K562 (cell line): Measurements from ENCODE around the gene STRA8. TPM values are rescaled to one million over a fixed set of nuclear protein-coding genes. Genes with fewer than 3 reads are reported as not detected.

Experiments used
- CBX3 ChIP-seq, 2 experiments: IDR thresholded peaks; 1 replicate in 1 of 2; 2 replicates in 1 of 2; pipeline ENCODE4 v1.6.1; 2012; ENCODE audit warnings: inconsistent platforms in 2 of 2, low read length in 2 of 2, borderline replicate concordance in 1 of 2, control low read depth in 1 of 2
- CHAMP1 ChIP-seq: fragments of 450-650 bp; IDR thresholded peaks from 2 replicates; pipeline ENCODE4 v1.6.1; 2016; ENCODE audit warnings: mild to moderate bottlenecking
- CREB1 ChIP-seq, 2 experiments: sonication (generic) in 1 of 2; formaldehyde crosslinking in 1 of 2; IDR thresholded peaks; 2 replicates each; pipeline versions ENCODE4 v1.6.1 to v1.8.0; 2012 to 2022; ENCODE audit warnings: inconsistent platforms in 1 of 2, mild to moderate bottlenecking in 1 of 2, missing genetic modification reagents in 1 of 2, moderate library complexity in 1 of 2
- CTCFL ChIP-seq: IDR thresholded peaks from 2 replicates; pipeline ENCODE4 v1.6.1; 2011; ENCODE audit warnings: borderline replicate concordance, low read depth, mild to moderate bottlenecking, moderate library complexity, low read length; ENCODE audit not compliant: insufficient read depth, poor library complexity, severe bottlenecking
- DIDO1 ChIP-seq: fragments of 450-650 bp; IDR thresholded peaks from 2 replicates; pipeline ENCODE4 v1.6.1; 2016; ENCODE audit warnings: low read depth, missing biosample characterization, missing genetic modification characterization
- E2F6 ChIP-seq, 2 experiments: IDR thresholded peaks; 2 replicates each; pipeline ENCODE4 v1.6.1; 2011; ENCODE audit warnings: borderline replicate concordance in 1 of 2, control low read depth in 1 of 2, low read depth in 1 of 2, low read length in 1 of 2, mild to moderate bottlenecking in 1 of 2, mixed read lengths in 1 of 2, moderate library complexity in 1 of 2; ENCODE audit not compliant: insufficient read depth in 1 of 2, insufficient read length in 1 of 2, poor library complexity in 1 of 2, severe bottlenecking in 1 of 2; ENCODE audit errors: extremely low read depth in 1 of 2
- E2F8 ChIP-seq: fragments of 450-650 bp; IDR thresholded peaks from 2 replicates; pipeline ENCODE4 v1.7.1; 2018; ENCODE audit warnings: mild to moderate bottlenecking, low read depth; ENCODE audit not compliant: partially characterized antibody
- ESRRA ChIP-seq: fragments of 450-650 bp; IDR thresholded peaks from 2 replicates; pipeline ENCODE4 v1.6.1; 2014; ENCODE audit warnings: low read depth, mild to moderate bottlenecking, moderate library complexity, borderline replicate concordance
- HMG20A ChIP-seq: fragments of 450-650 bp; formaldehyde crosslinking; conservative IDR thresholded peaks from 2 replicates; pipeline ENCODE4 v1.4.0; 2020; ENCODE audit warnings: mild to moderate bottlenecking, mixed read lengths
- KLF1 ChIP-seq: fragments of 450-650 bp; IDR thresholded peaks from 2 replicates; pipeline ENCODE4 v1.6.1; 2016; ENCODE audit warnings: missing genetic modification characterization, missing compliant biosample characterization
- KLF6 ChIP-seq: fragments of 250-450 bp; sonication (Bioruptor Pico); IDR thresholded peaks from 2 replicates; pipeline ENCODE4 v1.4.0; 2020; ENCODE audit warnings: mild to moderate bottlenecking, moderate library complexity, borderline replicate concordance
- MYC ChIP-seq, 2 experiments: fragments of 250-450 bp in 1 of 2; sonication (Bioruptor Pico) in 1 of 2; IDR thresholded peaks; 2 replicates each; pipeline versions ENCODE4 v1.5.1 to v1.6.1; 2012 to 2021; ENCODE audit warnings: low read depth in 2 of 2, borderline replicate concordance in 1 of 2, improper control_type of control experiment in 1 of 2, low read length in 1 of 2, mild to moderate bottlenecking in 1 of 2, moderate library complexity in 1 of 2
- RAD21 ChIP-seq, 2 experiments: fragments of 250-450 bp in 1 of 2; fragments of 450-650 bp in 1 of 2; sonication (Bioruptor Pico) in 1 of 2; formaldehyde crosslinking in 1 of 2; IDR thresholded peaks in 1 of 2; conservative IDR thresholded peaks in 1 of 2; 2 replicates each; pipeline versions ENCODE4 v1.4.0 to v1.8.0; 2020 to 2022; ENCODE audit warnings: mild to moderate bottlenecking in 2 of 2, moderate library complexity in 1 of 2
- YY1 ChIP-seq, 3 experiments: IDR thresholded peaks; 2 replicates each; pipeline ENCODE4 v1.6.1; 2011; ENCODE audit warnings: low read length in 2 of 3, mild to moderate bottlenecking in 2 of 3, moderate library complexity in 2 of 3, borderline replicate concordance in 1 of 3, control low read depth in 1 of 3, low read depth in 1 of 3; ENCODE audit not compliant: insufficient read depth in 3 of 3, insufficient replicate concordance in 2 of 3, control insufficient read depth in 1 of 3, insufficient read length in 1 of 3; ENCODE audit errors: extremely low read depth in 1 of 3
- ZBTB7A ChIP-seq: IDR thresholded peaks from 2 replicates; pipeline ENCODE4 v1.6.1; 2011; ENCODE audit warnings: low read depth, mild to moderate bottlenecking, low read length, moderate library complexity, borderline replicate concordance; ENCODE audit not compliant: control insufficient read depth
- polyA plus RNA-seq, 8 experiments: library from polyadenylated mRNA; depleted of rRNA in 4 of 8; stranded (reverse) in 5 of 8; unstranded in 3 of 8; fragments of >200 nt; fragmentation: Nextera tagmentation in 2 of 8; fragmentation: Illumina TruSeq in 1 of 8; extraction: Ambion mirVana in 2 of 8; extraction: Trizol in 1 of 8; gene quantifications; 2 replicates each; pipeline versions ENCODE4 v1.2.1 to v1.2.3, GENCODE V29; 2011 to 2014; ENCODE audit warnings: inconsistent platforms in 1 of 8, missing spikeins in 1 of 8
- total RNA-seq, 7 experiments: library from RNA; depleted of rRNA in 6 of 7; stranded (reverse); fragments of >200 nt in 6 of 7; fragmentation: Illumina TruSeq in 2 of 7; extraction: Trizol in 2 of 7; gene quantifications; 2 replicates each; pipeline versions ENCODE4 v1.2.1 to v1.2.3, GENCODE V29; 2011 to 2021; ENCODE audit warnings: low replicate concordance in 1 of 7

Gene STRA8
- total and polyA plus RNA-seq, 9 of the 15 experiments (the other 6 are each of a cell fraction or from before 2014, with no cell fraction given) = not detected

GRCh38 chr7:135232720-135233119, 918 bp upstream of the STRA8 start (continued):
- TF ChIP-seq CHAMP1 (no peak), KLF6 (peak; percentile 68; the same call in 1 of the 2 replicates), KLF1 (peak; percentile 100), HMG20A (CRISPR knock-in tag) (no peak), DIDO1 (tag) (no peak), CBX3 (IDR thresholded peaks at IDR 0.05; ENCODE audit: borderline replicate concordance in 1 of 2, low read length in 2 of 2) (peak in 1 of 2 experiments; percentile 74; a peak in 1 of 3 replicates), ZBTB7A (peak; percentile 74; the same call in 1 of the 2 replicates), YY1 (IDR thresholded peaks at IDR 0.05; ENCODE audit: borderline replicate concordance in 1 of 3, control insufficient read depth in 1 of 3, extremely low read depth in 1 of 3, insufficient read depth in 3 of 3, insufficient read length in 1 of 3, insufficient replicate concordance in 2 of 3, low read depth in 1 of 3, low read length in 2 of 3) (peak in 1 of 3 experiments; percentile 73), E2F8 (no peak), RAD21 (CRISPR knock-in tag; conservative IDR thresholded peaks at IDR 0.05 in 1 of 2, IDR thresholded peaks at IDR 0.05 in 1 of 2) (0 out of 4 replicates have a peak, but pooled peaks of 1 of the 2 experiments have one; percentile 21), ESRRA (peak; percentile 55), E2F6 (IDR thresholded peaks at IDR 0.05; ENCODE audit: borderline replicate concordance in 1 of 2, extremely low read depth in 1 of 2, insufficient read depth in 1 of 2, insufficient read length in 1 of 2, low read depth in 1 of 2, low read length in 1 of 2, poor library complexity in 1 of 2, severe bottlenecking in 1 of 2) (peak in 1 of 2 experiments; percentile 24), MYC (IDR thresholded peaks at IDR 0.05; ENCODE audit: low read depth, low read length) (peak; percentile 27; the same call in 1 of the 2 replicates), MYC (CRISPR knock-in tag; IDR thresholded peaks at IDR 0.05; ENCODE audit: borderline replicate concordance, low read depth) (no peak), CTCFL (peak; percentile 66), CREB1 (IDR thresholded peaks at IDR 0.05) (0 out of 2 replicates have a peak, but pooled peaks have one; percentile 30), CREB1 (CRISPR knock-in tag; IDR thresholded peaks at IDR 0.05) (no peak)
